ENCODE data around the gene IPCEF1.
A peak's percentile ranks its signal among the peaks of the same experiment; 100 is the strongest.

Gene IPCEF1

GRCh38 chr6:154169193-154169847, 187.3 kb downstream of the IPCEF1 start:
- no peak for DNase-seq (ENCODE audit: low read depth in 1 of 2, low spot score in 1 of 2)

GRCh38 chr6:154167126-154167525, 189.5 kb downstream of the IPCEF1 start:
- no peak for DNase-seq (ENCODE audit: low read depth in 1 of 2, low spot score in 1 of 2)

GRCh38 chr6:154166140-154166539, 190.5 kb downstream of the IPCEF1 start:
- DNase-seq (ENCODE audit: low read depth in 1 of 2, low spot score in 1 of 2), result no peak

GRCh38 chr6:154165478-154165877, 191.1 kb downstream of the IPCEF1 start:
- no peak for DNase-seq (ENCODE audit: low read depth in 1 of 2, low spot score in 1 of 2)

- no peak for DNase-seq (ENCODE audit: low read depth in 1 of 2, low spot score in 1 of 2)
Observed at GRCh38 chr6:154164397-154164796, 192.2 kb downstream of the IPCEF1 start.

- DNase-seq (ENCODE audit: low read depth in 1 of 2, low spot score in 1 of 2), result no peak
Observed at GRCh38 chr6:154161689-154162088, 194.9 kb downstream of the IPCEF1 start.

GRCh38 chr6:154159126-154159525, 197.5 kb downstream of the IPCEF1 start:
- no peak for DNase-seq (ENCODE audit: low read depth in 1 of 2, low spot score in 1 of 2)

DNA sequence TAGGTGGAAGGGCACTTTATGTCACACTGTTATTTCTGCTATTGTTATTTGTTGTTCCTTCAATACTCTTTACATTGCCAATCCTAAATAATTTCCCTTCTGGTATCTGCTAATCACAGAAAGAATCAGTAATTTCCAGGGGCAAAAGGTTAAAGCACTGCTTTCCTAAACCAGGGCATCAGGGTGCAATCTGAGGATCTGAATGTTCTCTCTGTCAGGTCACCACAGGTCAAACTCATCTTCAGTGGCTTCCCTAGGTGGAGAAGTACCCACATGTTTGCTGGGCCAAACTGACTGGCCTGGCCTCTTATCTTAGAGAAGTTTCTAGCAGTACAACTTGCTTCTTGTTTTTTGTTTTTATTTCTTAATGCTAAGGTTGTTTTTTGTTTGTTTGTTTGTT, 198.9 kb downstream of the IPCEF1 start:
- no peak for DNase-seq (ENCODE audit: low read depth in 1 of 2, low spot score in 1 of 2)

DNA sequence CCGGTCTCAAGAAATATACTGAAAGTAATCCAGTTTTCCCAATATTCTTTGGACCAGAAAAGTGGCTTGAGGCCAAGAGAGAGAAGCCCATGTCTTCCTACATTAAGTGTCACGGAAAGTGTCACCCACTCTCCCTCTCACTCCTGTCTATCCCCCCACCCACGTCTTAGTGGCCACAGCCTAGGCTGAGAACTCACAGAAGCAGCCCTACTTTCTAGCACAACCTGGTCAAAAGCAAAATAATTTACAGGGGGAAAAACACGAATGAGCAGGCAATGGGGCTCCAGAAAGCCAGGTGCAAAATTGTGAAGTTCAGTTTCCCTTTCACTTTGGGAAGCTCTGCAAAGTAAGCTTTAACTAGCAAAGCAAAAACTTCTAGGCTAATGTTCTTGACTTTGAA, 199.5 kb downstream of the IPCEF1 start:
- DNase-seq (ENCODE audit: low read depth in 1 of 2, low spot score in 1 of 2), result peak in 1 of 2 donors; percentile 21

DNA sequence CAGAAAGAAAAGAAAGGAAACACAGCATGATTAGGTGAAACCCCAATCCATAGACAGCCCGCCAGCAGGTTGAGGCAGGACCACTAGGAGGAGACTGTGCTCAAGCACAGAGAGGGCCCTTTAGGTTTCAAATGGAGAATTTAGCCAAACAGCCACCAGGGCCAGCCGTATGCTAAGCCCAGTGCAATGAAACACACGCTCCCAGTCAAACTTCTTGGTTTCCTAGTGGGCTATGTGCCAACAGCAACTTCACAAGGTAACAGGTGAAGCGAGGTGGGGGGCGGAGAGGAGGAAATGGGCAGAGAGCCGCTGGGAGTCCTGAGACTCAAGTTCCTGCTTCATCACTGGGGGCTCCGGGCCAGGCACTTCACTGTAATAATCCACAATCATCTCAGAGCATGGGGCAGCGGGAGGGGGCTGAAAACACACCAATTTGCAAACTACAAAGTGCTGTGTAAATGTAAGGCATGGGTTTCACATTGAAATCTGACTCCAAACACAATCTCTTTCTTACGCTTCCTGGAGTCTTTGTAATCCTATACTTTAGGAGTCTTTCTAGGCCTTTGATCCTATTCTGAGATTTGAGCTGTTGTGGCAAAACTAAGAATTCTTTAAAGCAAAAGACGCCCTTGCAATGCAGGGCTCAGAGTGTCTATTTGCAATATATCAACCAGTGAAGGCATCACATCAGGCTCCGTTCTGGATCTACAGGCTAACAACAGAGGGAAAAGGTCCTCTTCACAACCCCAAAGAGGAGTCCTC, 200.3 kb downstream of the IPCEF1 start:
- peak; percentile 24 to 60 for DNase-seq (ENCODE audit: low read depth in 1 of 2, low spot score in 1 of 2)

- DNase-seq (ENCODE audit: low read depth in 1 of 2, low spot score in 1 of 2), result peak; percentile 23 to 66
Observed at GRCh38 chr6:154154389-154154967, 202.1 kb downstream of the IPCEF1 start.

- no peak for DNase-seq (ENCODE audit: low read depth in 1 of 2, low spot score in 1 of 2)
Observed at GRCh38 chr6:154143753-154144152, 212.8 kb downstream of the IPCEF1 start.

- no peak for DNase-seq (ENCODE audit: low read depth in 1 of 2, low spot score in 1 of 2)
Observed at GRCh38 chr6:154140743-154141142, 215.9 kb downstream of the IPCEF1 start.

DNA sequence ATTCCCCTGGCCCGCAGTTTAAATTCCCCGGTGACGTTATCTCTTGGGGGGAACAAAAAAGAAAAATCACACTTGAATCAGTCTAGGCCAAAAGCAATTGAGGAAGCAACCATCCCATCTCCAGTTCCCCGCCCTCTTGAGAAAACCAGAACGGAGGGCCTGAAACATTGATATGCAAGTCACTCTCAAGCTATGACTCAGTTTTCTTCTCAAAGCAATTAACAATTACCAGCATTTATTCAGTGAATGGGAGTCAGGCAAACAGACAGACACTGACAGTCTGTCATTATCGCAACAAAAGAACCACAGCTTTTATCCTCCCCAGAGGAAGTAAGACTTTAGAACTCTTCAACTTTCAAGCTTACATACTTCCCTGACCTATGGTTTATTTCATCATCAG, 216.7 kb downstream of the IPCEF1 start:
- no peak for DNase-seq (ENCODE audit: low read depth in 1 of 2, low spot score in 1 of 2)

DNA sequence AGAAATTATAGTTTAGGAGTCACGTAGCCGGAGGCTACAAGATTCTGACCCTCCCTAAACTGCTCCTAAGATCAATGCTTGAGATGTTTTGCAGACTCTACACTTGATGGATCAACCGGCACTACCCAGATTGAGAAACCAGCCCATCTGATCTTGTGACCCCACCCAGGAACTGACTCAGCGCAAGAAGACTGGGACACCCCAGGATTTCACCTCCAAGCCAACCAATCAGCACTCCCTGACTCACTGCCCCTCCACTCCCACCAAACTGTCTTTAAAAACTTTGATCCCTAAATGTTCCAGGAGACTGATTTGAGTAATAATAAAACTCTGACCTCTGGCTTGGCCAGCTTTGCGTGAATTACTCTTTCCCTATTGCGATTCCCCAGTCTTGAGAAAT, 217.8 kb downstream of the IPCEF1 start:
- no peak for DNase-seq (ENCODE audit: low read depth in 1 of 2, low spot score in 1 of 2)

- DNase-seq (ENCODE audit: low read depth in 1 of 2, low spot score in 1 of 2), result no peak
Observed at GRCh38 chr6:154134471-154135147, 222.0 kb downstream of the IPCEF1 start.

GRCh38 chr6:154127657-154128056, 228.9 kb downstream of the IPCEF1 start:
- DNase-seq (ENCODE audit: low read depth in 1 of 2, low spot score in 1 of 2), result no peak

DNA sequence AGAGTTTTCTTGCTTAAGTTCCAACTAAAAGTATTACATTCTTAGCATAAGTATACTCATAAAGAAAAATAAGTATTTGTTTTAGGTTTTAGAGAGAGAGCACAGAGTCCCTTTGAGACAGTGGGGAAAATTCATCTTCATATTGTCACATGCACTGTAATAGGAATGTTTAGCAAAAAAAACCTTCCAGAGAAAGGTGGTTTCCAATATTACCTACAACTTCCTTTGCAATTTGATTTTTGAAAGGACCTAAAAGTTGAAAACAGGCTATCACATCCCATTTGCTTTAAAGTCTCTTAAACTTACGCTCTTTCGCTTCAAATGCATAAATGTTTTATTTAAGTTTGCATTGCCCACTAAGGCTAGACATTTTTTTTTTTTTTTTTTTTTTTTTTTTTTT, 231.2 kb downstream of the IPCEF1 start:
- no peak for DNase-seq (ENCODE audit: low read depth in 1 of 2, low spot score in 1 of 2)

DNA sequence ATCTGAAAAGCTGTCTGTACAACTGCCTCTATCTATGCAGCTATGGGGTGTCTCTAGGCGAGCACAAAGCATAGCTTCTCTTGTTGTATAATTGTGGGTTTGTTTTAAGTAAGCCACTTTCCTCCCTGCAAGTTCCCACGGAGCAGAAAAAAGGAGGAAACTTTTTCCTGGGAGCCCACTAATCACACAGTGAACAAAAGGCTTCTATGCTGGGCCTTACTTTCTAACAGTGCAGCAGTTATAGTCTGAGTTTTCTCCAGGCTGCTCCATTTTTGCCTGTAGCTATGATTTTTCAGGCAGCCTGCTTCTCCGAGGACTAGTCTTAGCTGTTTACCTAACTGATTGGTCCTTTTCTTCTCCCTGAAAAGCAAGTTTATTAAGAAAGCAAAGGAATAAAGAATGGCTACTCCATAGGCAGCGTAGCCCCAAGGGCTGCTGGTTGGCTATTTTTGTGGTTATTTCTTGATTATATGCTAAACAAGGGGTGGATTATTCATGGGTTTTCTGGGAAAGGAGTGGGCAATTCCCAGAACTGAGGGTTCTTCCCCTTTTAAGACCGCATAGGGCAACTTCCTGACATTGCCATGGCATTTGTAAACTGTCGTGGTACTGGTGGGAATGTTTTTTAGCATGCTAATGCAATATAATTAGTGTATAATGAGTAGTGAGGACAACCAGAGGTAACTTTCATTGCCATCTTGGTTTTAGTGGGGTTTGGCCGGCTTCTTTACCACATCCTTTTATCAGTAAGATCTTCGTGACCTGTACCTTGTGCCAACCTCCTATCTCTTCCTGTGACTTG, 233.2 kb downstream of the IPCEF1 start:
- DNase-seq (ENCODE audit: low read depth in 1 of 2, low spot score in 1 of 2), result no peak

DNA sequence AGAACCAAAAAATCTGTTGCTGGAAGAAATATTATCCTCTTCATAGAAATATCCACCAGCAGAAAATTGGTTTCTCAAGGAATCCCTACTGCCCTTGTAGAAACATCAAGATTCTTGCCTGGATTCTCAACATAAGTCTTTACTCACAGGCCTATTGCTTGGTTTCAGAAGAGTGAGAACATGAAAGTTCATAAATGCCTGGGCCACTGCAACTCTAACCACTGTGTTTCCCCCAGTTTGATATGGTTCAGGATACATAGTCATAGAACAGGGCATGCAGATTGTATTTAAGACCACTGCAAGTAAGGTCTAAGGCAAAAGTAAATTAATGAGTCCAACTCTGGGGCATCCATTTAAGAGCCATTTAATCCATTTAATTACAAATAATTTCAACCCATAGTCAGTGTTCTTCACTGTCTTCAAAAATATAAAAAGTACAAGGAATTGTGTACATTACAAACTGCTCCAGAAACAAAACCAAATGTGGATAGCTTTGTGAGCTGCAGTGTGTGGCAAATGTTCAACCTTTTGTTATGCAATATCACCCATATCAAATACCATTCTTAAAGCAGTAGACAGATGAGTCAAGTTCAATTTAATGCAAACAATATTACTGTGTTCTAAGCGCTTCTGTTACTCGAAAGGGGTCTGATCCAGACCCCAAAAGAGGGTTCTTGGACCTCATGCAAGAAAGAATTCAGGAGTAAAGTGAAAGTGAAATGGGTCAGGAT, 234.2 kb downstream of the IPCEF1 start:
- DNase-seq (ENCODE audit: low read depth in 1 of 2, low spot score in 1 of 2), result no peak
